Activated T-cell treated with anti-CD3 and anti-CD28 coated beads, Interleukin-2, amount 50 U/mL, for 4 hours (primary cell): ENCODE results near the gene FOXD2. TPM values are rescaled to one million over a fixed set of nuclear protein-coding genes. Genes with fewer than 3 reads are reported as not detected.

Experiments used
- ATAC-seq, 2 donors: fragments of 200-7000 bp; cut with Tn5 transposase; one replicate each; pipeline ENCODE4 v1.10.0; 2021
- DNase-seq: peaks from one replicate; pipeline ENCODE4 v3.0.0-alpha.2; 2020
- H3K27me3 Mint-ChIP-seq: one replicate; pipeline ENCODE4 v1.8.0; 2021; ENCODE audit warnings: low read depth, mixed read lengths
- H3K36me3 Mint-ChIP-seq: one replicate; pipeline ENCODE4 v1.8.0; 2022; ENCODE audit warnings: mixed read lengths; ENCODE audit not compliant: insufficient read depth
- H3K4me1 Mint-ChIP-seq: one replicate; pipeline ENCODE4 v1.8.0; 2021; ENCODE audit warnings: low read depth, mixed read lengths
- H3K4me3 Mint-ChIP-seq: one replicate; pipeline ENCODE4 v1.8.0; 2021; ENCODE audit warnings: mild to moderate bottlenecking, moderate library complexity, mixed read lengths
- H3K9me3 Mint-ChIP-seq: one replicate; pipeline ENCODE4 v1.8.0; 2021; ENCODE audit warnings: mixed read lengths
- total RNA-seq, 3 donors: library from RNA; stranded (reverse); gene quantifications; one replicate each; pipeline ENCODE4 v1.2.1, GENCODE V29; 2021

FOXD2 gene
- total RNA-seq, 3 donors from 2014 or later: 0.16 to 0.19 TPM; not detected in 1

GRCh38 chr1:47432071-47433036 lies 5.5 kb upstream of the FOXD2 start:
- Mint-ChIP-seq H3K9me3 (no peaks in the 10 kb centered on the region), H3K4me3 (peak overlapping the region; percentile 35), H3K36me3 (peaks cover 6% of the 10 kb centered on the region), H3K4me1 (peaks cover 34% of the 10 kb centered on the region), H3K27me3 (peaks cover 30% of the 10 kb centered on the region)
- DNase-seq: peak; percentile 53
- peak; percentile 23 to 29 for ATAC-seq

- Mint-ChIP-seq H3K4me1 (peaks cover 34% of the 10 kb centered on the region), H3K36me3 (peaks cover 6% of the 10 kb centered on the region), H3K27me3 (peaks cover 30% of the 10 kb centered on the region), H3K9me3 (no peaks in the 10 kb centered on the region), H3K4me3 (peak overlapping the region; percentile 35)
- no peak for DNase-seq
- no peak for ATAC-seq
Observed at GRCh38 chr1:47433037-47433421, 4.8 kb upstream of the FOXD2 start.

DNA sequence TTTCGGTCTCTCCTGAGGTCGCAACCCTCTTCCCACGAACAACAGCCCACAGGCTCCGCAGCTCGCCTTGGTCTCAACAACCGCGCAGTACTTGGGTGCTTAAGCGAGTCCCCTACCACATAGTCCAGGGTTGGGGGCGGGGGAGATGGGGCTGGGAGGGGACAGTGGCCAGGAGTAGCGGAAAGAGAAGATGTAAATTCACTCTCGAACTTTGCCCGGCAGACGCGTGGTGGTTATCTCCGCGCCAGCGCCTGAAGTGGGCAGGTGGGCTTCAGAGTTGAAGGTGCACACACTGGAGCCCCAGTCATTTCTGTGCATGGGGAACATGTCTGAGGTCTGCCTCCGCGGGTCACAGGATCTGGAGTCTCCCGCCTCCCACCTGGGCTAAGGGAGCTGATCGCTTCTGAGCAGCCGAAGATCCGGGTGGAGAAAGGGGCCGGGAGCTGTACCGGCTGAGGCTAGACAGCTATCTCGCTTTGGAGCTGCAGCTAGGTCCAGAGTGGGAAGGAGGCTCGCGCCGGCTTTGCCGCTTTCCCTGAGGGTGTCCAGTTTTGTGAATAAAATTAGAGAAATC lies 4.3 kb upstream of the FOXD2 start:
- H3K27me3 Mint-ChIP-seq: peaks cover 32% of the 10 kb centered on the region
- no peaks in the 10 kb centered on the region for H3K9me3 Mint-ChIP-seq
- ATAC-seq (no peak), DNase-seq (no peak)
- peak overlapping the region; percentile 24 for H3K4me3 Mint-ChIP-seq
- H3K4me1 Mint-ChIP-seq: peaks cover 34% of the 10 kb centered on the region
- H3K36me3 Mint-ChIP-seq: peaks cover 6% of the 10 kb centered on the region

GRCh38 chr1:47434051-47434842 lies 3.6 kb upstream of the FOXD2 start:
- no peaks in the 10 kb centered on the region for H3K9me3 Mint-ChIP-seq
- no peak for DNase-seq

GRCh38 chr1:47435506-47436303 lies 2.1 kb upstream of the FOXD2 start:
- no peak for ATAC-seq
- no peaks in the 10 kb centered on the region for H3K9me3 Mint-ChIP-seq
- H3K4me1 Mint-ChIP-seq: peaks cover 36% of the 10 kb centered on the region
- peak overlapping the region; percentile 90 for H3K4me3 Mint-ChIP-seq
- peaks cover 6% of the 10 kb centered on the region for H3K36me3 Mint-ChIP-seq
- peaks cover 30% of the 10 kb centered on the region for H3K27me3 Mint-ChIP-seq
- no peak for DNase-seq

More at GRCh38 chr1:47434051-47434842, 3.6 kb upstream of the FOXD2 start:
- Mint-ChIP-seq H3K36me3 (peaks cover 6% of the 10 kb centered on the region), H3K4me1 (peaks cover 34% of the 10 kb centered on the region), H3K4me3 (peak overlapping the region; percentile 24), H3K27me3 (peaks cover 32% of the 10 kb centered on the region)
- ATAC-seq: no peak

DNA sequence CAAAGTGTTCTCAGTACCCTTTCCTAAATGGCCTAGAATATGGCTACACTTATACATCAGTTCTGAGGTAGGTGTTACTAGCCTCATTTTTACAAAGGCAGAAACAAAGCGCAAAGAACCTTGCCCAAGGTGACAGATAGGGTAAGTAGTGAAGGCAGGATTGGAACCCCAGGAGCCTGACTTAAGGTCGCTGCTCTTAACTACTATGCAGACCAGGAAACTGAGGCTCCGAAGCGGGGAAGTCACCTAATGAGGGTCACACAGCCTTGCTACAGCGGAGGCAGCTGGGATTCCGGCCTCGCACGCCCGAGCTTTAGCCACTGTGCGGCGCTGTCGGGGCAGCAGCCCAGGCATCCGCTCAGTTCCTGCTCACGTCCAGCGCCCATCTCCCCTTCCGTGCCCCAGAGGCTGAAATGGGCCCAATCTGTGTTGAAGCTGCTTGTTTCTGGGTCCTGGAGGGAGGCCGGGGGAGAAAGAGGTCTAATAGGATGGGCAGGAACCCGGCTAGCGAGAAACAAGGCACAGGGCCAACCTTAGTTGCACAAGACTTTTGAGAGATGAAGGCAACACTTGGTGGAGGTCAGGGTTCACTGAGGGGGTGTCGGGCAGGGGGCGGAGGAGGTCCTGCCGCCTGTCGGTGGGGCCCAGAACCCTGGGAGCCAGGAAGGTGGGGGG lies 1.4 kb upstream of the FOXD2 start:
- DNase-seq (peak; percentile 63), ATAC-seq (peak; percentile 21 to 41)
- Mint-ChIP-seq H3K4me3 (peak overlapping the region; percentile 90), H3K36me3 (peaks cover 3% of the 10 kb centered on the region), H3K27me3 (peaks cover 26% of the 10 kb centered on the region), H3K4me1 (peaks cover 33% of the 10 kb centered on the region), H3K9me3 (no peaks in the 10 kb centered on the region)

- Mint-ChIP-seq H3K9me3 (no peaks in the 10 kb centered on the region), H3K27me3 (peaks cover 21% of the 10 kb centered on the region), H3K36me3 (peaks cover 3% of the 10 kb centered on the region), H3K4me3 (peak overlapping the region; percentile 90), H3K4me1 (peaks cover 29% of the 10 kb centered on the region)
- ATAC-seq (peak; percentile 13 to 20), DNase-seq (no peak)
Observed at GRCh38 chr1:47436979-47437446, 831 bp upstream of the FOXD2 start.

DNA sequence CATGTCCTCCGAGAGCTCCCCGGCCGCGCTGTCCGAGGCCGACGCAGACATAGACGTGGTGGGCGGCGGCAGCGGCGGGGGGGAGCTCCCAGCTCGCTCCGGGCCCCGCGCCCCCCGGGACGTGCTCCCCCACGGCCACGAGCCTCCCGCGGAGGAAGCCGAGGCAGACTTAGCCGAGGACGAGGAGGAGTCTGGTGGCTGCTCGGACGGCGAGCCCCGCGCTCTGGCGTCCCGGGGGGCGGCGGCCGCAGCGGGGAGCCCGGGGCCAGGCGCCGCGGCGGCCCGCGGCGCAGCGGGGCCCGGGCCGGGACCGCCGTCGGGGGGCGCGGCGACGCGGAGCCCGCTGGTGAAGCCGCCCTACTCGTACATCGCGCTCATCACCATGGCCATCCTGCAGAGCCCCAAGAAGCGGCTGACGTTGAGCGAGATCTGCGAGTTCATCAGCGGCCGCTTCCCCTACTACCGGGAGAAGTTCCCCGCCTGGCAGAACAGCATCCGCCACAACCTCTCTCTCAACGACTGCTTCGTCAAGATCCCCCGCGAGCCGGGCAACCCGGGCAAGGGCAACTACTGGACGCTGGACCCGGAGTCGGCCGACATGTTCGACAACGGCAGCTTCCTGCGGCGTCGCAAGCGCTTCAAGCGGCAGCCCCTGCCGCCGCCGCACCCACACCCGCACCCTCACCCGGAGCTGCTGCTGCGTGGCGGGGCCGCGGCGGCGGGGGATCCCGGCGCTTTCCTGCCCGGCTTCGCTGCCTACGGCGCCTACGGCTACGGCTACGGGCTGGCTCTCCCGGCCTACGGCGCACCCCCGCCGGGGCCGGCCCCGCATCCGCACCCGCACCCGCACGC lies 547 bp downstream of the FOXD2 start:
- ATAC-seq (peak in 1 of 2 donors; percentile 3), DNase-seq (no peak)
- peaks cover 9% of the 10 kb centered on the region for H3K27me3 Mint-ChIP-seq
- H3K4me3 Mint-ChIP-seq: peak overlapping the region; percentile 76
- H3K9me3 Mint-ChIP-seq: no peaks in the 10 kb centered on the region
- peaks cover 16% of the 10 kb centered on the region for H3K4me1 Mint-ChIP-seq
- no peaks in the 10 kb centered on the region for H3K36me3 Mint-ChIP-seq

GRCh38 chr1:47439017-47439818 lies 1.4 kb downstream of the FOXD2 start:
- Mint-ChIP-seq H3K4me3 (peak overlapping the region; percentile 37), H3K9me3 (no peaks in the 10 kb centered on the region), H3K27me3 (peaks cover 5% of the 10 kb centered on the region), H3K36me3 (no peaks in the 10 kb centered on the region), H3K4me1 (peaks cover 12% of the 10 kb centered on the region)
- no peak for DNase-seq
- ATAC-seq: no peak

DNA sequence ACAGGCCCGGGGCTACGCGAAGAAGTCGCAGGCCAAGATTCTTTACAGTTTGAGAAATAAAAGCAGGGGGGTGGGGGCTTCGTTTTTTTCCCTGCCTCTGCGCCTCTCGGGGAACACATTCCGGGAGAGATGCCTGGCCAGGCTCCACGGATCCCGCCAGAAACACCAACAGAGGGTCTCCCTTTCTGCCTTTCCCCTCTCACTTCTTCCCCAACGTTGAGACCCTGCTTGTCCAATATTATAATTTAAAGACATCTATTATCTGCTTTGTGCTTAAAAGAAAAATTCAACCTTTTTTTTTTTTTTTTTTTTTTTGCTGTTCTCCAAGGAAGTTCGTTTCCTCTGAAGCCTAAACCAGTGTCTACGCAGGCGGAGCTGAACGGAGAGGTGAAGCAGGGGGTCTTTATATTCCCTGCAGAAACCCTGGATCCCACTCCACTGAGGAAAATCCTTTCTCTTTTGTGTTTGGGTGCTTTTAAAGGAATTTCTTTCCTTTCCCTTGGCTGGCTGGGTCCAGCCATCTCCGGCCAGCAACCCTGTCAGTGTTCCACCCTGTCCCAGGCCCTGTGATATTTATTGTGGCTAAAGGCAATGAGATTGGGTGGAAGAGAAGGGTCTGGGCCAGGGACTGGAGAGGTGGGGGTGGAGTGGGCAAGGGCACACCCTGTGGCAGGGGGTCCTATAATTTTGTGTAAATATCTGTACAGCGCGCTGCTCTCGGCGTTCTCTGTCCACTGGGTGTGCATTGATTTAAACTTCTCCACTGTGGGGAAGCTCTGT lies 2.2 kb downstream of the FOXD2 start:
- Mint-ChIP-seq H3K4me3 (peak overlapping the region; percentile 37), H3K27me3 (peaks cover 2% of the 10 kb centered on the region)

DNA sequence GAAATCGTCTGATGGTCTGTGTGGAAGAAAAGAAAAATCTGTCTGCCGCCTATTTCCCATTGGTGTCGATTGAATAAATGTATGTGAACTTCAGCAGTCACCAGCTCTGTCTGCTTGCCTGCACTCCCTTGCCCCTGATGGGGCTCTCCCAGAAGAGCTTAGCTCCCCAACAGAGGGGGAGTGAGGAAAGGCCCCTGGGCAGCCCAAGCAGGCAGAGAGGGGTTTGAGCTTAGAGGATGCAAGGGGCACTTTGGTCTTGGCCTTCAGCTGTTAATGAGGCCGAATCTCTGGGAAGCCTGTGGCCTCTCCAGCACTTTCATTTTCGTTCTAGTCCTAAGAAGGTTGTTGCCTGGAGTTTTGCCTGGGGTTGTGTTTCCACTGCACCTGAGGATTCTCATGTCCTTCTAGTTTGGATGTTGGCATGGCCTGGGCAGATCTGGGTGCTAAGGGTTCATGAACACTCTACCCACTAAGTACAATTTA lies 2.8 kb downstream of the FOXD2 start:
- H3K9me3 Mint-ChIP-seq: no peaks in the 10 kb centered on the region
- H3K4me3 Mint-ChIP-seq: no peak overlapping the region
- ATAC-seq: no peak
- peaks cover 23% of the 10 kb centered on the region for H3K4me1 Mint-ChIP-seq
- H3K27me3 Mint-ChIP-seq: peaks cover 2% of the 10 kb centered on the region
- no peak for DNase-seq
- H3K36me3 Mint-ChIP-seq: no peaks in the 10 kb centered on the region

More for the DNA sequence above, 2.2 kb downstream of the FOXD2 start:
- peaks cover 20% of the 10 kb centered on the region for H3K4me1 Mint-ChIP-seq
- DNase-seq: no peak
- no peaks in the 10 kb centered on the region for H3K36me3 Mint-ChIP-seq
- no peak for ATAC-seq
- no peaks in the 10 kb centered on the region for H3K9me3 Mint-ChIP-seq
